Ascending aorta (tissue), 2 donors: ENCODE measurements around the gene TRIM56. TPM values are rescaled to one million over a fixed set of nuclear protein-coding genes. Genes with fewer than 3 reads are reported as not detected.
"Not testable (repeated sequence)": the region's sequence is repeated elsewhere in the genome, so short reads cannot be mapped to it uniquely, and the experiment has no call there.

Source experiments
- DNase-seq, 2 donors: peaks; one replicate each; pipeline ENCODE4 v3.0.0-alpha.2; 2019; ENCODE audit warnings: low spot score in 2 of 2
- H3K27ac ChIP-seq, 2 donors: fragments of 200-600 bp; sonication (generic); one replicate each; pipeline ENCODE4 v1.5.1; 2016 to 2017; ENCODE audit warnings: mild to moderate bottlenecking in 1 of 2
- H3K27me3 ChIP-seq: fragments of 200-600 bp; sonication (generic); one replicate; pipeline ENCODE4 v1.5.1; 2017
- H3K36me3 ChIP-seq, 2 donors: fragments of 200-600 bp; sonication (generic); one replicate each; pipeline ENCODE4 v1.5.1; 2016
- H3K4me1 ChIP-seq, 2 donors: fragments of 200-600 bp; sonication (generic); one replicate each; pipeline ENCODE4 v1.5.1; 2016 to 2017; ENCODE audit warnings: mild to moderate bottlenecking in 1 of 2
- H3K4me3 ChIP-seq, 2 donors: fragments of 200-600 bp; sonication (generic); one replicate each; pipeline ENCODE4 v1.5.1; 2016 to 2017; ENCODE audit warnings: mild to moderate bottlenecking in 1 of 2
- H3K9me3 ChIP-seq, 2 donors: fragments of 200-600 bp; sonication (generic); one replicate each; pipeline ENCODE4 v1.5.1; 2016
- intact Hi-C: fragments of 100-400 bp; cut with DNase I; formaldehyde crosslinking; loops from one replicate; pipeline ENCODE4 v1.15.1; 2023
- total RNA-seq: library from RNA; depleted of rRNA; stranded (reverse); fragments of >200 nt; gene quantifications from one replicate; pipeline ENCODE4 v1.1.0, GENCODE V29; 2016
- TF ChIP-seq, protein P1 (sequence below), 3 experiments: fragments of 200-600 bp in 2 of 3; fragments of 450-650 bp in 1 of 3; sonication (generic) in 2 of 3; IDR thresholded peaks; one replicate each; pipeline ENCODE4 v1.5.1; 2016 to 2019; ENCODE audit warnings: antibody characterized with exemption in 3 of 3, mild to moderate bottlenecking in 1 of 3, moderate library complexity in 1 of 3

The TRIM56 gene
- total RNA-seq, 1 donor from 2014 or later = 29.6 TPM

DNA sequence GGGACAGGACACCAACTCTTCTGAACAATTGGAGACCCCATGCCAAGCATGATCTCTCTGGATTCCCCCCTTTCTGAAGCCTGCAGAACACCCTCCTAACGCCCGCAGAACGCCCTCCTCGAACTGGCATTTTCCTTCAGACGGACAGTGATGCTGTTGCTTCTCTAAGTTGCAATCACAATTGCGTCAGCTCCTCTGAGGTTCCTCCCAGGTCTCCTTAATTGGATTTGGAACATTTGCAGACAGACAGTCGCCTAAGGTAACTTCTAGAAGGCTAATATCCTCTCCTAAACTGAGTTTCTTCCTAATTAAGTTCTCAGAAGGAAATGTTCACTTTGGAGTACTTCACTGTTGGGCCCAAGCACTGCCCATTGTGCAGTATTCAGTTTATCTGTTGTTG lies 21.1 kb downstream of the TRIM56 start:
- H3K9me3 ChIP-seq = no peaks in the 10 kb centered on the region
- no peaks in the 10 kb centered on the region for H3K27me3 ChIP-seq
- H3K4me3 ChIP-seq = no peak overlapping the region
- no peaks in the 10 kb centered on the region for H3K4me1 ChIP-seq
- intact Hi-C loops = no loop called here
- no peak for DNase-seq
- H3K27ac ChIP-seq = no peak overlapping the region
- no peaks in the 10 kb centered on the region for H3K36me3 ChIP-seq
- TF ChIP-seq, protein P1, sequence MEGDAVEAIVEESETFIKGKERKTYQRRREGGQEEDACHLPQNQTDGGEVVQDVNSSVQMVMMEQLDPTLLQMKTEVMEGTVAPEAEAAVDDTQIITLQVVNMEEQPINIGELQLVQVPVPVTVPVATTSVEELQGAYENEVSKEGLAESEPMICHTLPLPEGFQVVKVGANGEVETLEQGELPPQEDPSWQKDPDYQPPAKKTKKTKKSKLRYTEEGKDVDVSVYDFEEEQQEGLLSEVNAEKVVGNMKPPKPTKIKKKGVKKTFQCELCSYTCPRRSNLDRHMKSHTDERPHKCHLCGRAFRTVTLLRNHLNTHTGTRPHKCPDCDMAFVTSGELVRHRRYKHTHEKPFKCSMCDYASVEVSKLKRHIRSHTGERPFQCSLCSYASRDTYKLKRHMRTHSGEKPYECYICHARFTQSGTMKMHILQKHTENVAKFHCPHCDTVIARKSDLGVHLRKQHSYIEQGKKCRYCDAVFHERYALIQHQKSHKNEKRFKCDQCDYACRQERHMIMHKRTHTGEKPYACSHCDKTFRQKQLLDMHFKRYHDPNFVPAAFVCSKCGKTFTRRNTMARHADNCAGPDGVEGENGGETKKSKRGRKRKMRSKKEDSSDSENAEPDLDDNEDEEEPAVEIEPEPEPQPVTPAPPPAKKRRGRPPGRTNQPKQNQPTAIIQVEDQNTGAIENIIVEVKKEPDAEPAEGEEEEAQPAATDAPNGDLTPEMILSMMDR (IDR thresholded peaks at IDR 0.05) = no peak

DNA sequence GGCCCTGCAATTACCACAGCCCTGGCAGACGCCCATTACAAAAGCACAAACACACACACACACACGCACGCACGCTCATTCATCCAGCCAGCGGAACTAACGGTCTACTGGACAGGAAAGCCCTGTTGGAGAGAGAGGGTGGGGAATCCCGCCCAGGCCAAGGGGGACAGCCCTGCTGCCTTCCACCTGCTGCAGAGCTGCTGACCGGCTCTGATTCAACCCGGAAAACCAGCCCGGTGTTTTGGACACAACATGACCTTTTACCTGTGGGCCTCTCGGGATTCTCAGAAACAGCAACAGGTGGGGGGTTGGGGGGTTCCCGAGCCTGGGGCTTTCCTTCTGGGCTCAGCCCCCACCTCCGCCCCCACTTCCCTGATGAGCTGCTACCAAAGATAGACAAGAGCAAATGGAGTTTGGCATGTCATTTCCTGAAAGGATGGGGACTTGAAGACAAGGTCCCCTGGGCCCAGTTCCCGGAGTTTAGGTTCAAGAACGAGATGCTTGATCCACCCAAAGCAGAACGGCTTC lies 23.1 kb downstream of the TRIM56 start:
- Histone ChIP-seq H3K36me3 (no peaks in the 10 kb centered on the region), H3K4me3 (no peak overlapping the region), H3K4me1 (no peaks in the 10 kb centered on the region), H3K27me3 (no peaks in the 10 kb centered on the region), H3K27ac (peak overlapping the region; percentile 12 to 53), H3K9me3 (no peaks in the 10 kb centered on the region)
- intact Hi-C loops = no loop called here
- DNase-seq = no peak
- TF ChIP-seq, protein P1 (IDR thresholded peaks at IDR 0.05) = no peak

DNA sequence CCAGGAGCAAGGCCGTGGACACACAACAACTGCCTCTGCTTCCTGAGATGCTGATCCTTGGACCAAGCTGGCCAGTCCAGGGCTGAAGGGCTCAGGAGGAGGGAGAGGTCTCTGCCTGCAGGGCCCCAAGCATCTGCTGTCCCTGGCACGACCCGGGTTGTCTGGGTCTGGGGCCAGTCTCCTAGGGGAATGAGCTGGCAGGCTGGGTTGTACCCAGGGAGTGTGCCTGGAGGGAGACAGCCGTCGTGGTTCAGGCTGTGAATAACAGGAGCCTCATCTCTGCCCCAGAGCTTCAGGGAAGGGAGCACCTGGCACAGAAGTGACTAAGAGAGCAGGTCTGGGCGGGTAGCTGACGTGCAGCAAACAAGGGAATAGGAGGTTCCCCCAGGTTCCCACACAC lies 23.7 kb downstream of the TRIM56 start:
- no peaks in the 10 kb centered on the region for H3K4me1 ChIP-seq
- no peaks in the 10 kb centered on the region for H3K9me3 ChIP-seq
- no peaks in the 10 kb centered on the region for H3K36me3 ChIP-seq
- H3K27ac ChIP-seq = peak overlapping the region; percentile 12 to 53
- no peak overlapping the region for H3K4me3 ChIP-seq
- no peaks in the 10 kb centered on the region for H3K27me3 ChIP-seq
- TF ChIP-seq, protein P1 (IDR thresholded peaks at IDR 0.05) = no peak
- intact Hi-C loops = no loop called here
- DNase-seq = no peak

DNA sequence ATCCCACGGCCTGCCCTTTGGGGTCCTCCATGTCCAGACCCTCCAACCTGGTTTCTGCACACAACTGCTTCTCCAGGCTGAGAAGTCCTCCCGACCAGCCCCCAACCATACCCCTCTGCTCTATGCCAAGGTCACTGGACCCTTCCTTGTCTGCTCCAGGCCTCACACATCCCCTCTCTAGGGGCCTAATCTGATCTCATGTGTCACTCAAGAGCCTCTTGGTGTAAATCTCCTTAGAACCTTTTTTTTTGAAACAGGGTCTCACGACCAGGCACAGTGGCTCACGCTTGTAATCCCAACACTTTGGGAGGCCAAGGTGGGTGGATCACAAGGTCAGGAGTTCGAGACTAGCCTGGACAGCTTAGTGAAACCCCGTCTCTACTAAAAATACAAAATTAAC lies 24.1 kb downstream of the TRIM56 start:
- intact Hi-C loops = no loop called here
- no peaks in the 10 kb centered on the region for H3K36me3 ChIP-seq

DNA sequence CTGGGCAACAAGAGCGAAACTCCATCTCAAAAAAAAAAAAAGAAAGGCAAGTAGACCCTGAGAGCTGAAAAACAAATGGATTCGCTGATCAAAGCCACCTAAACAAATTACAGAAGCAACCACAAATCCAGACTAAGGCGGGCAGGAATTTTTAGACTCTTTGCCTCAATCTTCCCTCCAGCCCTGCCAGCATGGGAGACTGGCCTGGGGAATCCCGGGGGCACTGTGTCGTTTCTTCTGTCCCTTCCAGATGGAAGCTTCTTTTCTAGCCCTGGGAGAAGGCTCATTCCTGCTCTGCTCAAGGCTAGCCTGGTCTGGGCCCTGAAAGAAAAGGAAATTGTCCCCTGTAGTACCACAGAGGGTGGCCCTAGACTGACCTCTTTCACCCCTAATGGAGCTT lies 26.0 kb downstream of the TRIM56 start:
- intact Hi-C loops = no loop called here
- Histone ChIP-seq H3K27ac (peak overlapping the region; percentile 66 to 96), H3K4me3 (no peak overlapping the region), H3K36me3 (no peaks in the 10 kb centered on the region), H3K9me3 (no peaks in the 10 kb centered on the region), H3K27me3 (no peaks in the 10 kb centered on the region), H3K4me1 (no peaks in the 10 kb centered on the region)
- TF ChIP-seq, protein P1 (IDR thresholded peaks at IDR 0.05) = no peak
- DNase-seq = no peak

More for the DNA sequence above, 24.1 kb downstream of the TRIM56 start:
- Histone ChIP-seq H3K4me3 (no peak overlapping the region), H3K9me3 (no peaks in the 10 kb centered on the region), H3K4me1 (no peaks in the 10 kb centered on the region), H3K27me3 (no peaks in the 10 kb centered on the region), H3K27ac (peak overlapping the region; percentile 12 to 53)
- TF ChIP-seq, protein P1 (IDR thresholded peaks at IDR 0.05) = no peak
- DNase-seq = no peak

DNA sequence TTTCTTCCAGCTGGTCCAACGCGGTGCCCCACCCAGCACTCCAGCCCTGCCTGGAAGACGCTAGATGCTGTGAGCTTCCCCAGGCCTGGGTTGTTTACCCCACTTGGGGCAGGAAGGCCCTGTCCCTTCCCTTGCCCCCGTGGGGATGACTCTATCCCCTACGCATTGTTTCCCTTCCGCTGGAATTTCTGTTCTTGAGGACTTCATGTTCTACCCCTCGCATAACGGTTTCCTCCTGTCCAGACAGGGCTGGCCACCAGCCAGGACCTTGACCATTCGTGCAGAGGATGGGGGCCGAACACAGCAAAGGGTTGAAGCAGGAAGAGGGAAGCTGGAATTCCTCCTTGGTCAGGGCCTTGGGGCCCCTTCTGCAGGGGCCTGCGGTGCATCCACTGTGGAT lies 27.0 kb downstream of the TRIM56 start:
- Histone ChIP-seq H3K4me3 (no peak overlapping the region), H3K27me3 (no peaks in the 10 kb centered on the region), H3K27ac (peak overlapping the region; percentile 66 to 96), H3K36me3 (no peaks in the 10 kb centered on the region), H3K4me1 (peaks cover 0 to 2% of the 10 kb centered on the region in 2 donors), H3K9me3 (no peaks in the 10 kb centered on the region)
- TF ChIP-seq, protein P1 (IDR thresholded peaks at IDR 0.05) = no peak
- intact Hi-C loops = no loop called here
- DNase-seq = peak in 1 of 2 donors; percentile 82

DNA sequence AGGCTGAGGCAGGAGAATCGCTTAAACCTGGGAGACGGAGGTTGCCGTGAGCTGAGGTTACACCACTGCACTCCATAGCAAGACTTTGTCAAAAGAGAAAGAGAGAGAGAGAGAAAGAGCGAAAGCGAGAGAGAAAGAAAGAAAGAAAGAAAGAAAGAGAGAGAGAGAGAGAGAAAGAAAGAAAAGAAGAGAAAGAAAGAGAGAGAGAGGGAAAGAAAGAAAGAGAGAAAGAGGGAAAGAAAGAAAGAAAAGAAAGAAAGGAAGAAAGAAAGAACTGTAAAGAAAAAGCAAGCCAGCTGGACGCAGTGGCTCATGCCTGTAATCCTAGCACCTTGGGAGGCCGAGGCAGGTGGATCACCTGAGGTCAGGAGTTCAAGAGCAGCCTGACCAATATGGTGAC lies 27.9 kb downstream of the TRIM56 start:
- H3K27me3 ChIP-seq, H3K4me1 ChIP-seq, H3K9me3 ChIP-seq, DNase-seq, H3K36me3 ChIP-seq, H3K4me3 ChIP-seq, intact Hi-C loops: not testable (repeated sequence)
- H3K27ac ChIP-seq = peak overlapping the region; percentile 42 to 96
